Immature natural killer cell (primary cell): ENCODE data around the gene ITFG1. TPM values are rescaled to one million over a fixed set of nuclear protein-coding genes. Genes with fewer than 3 reads are reported as not detected.

Experiments used
- DNase-seq, 3 donors: peaks; one replicate each; pipeline ENCODE4 v3.0.0; 2022; ENCODE audit warnings: mixed read lengths in 1 of 3
- H3K27ac Mint-ChIP-seq, 6 donors: one replicate each; pipeline ENCODE4 v1.8.0; 2020; ENCODE audit warnings: mixed read lengths in 6 of 6, mild to moderate bottlenecking in 5 of 6, inconsistent platforms in 4 of 6, moderate library complexity in 3 of 6
- H3K27me3 Mint-ChIP-seq, 3 donors: one replicate each; pipeline ENCODE4 v1.8.0; 2020 to 2021; ENCODE audit warnings: low read depth in 3 of 3, mild to moderate bottlenecking in 3 of 3, mixed read lengths in 3 of 3, moderate library complexity in 3 of 3, inconsistent platforms in 1 of 3
- H3K36me3 Mint-ChIP-seq, 3 donors: one replicate each; pipeline ENCODE4 v1.8.0; 2020; ENCODE audit warnings: mixed read lengths in 3 of 3, inconsistent platforms in 2 of 3, mild to moderate bottlenecking in 2 of 3
- H3K4me1 Mint-ChIP-seq, 2 donors: one replicate each; pipeline ENCODE4 v1.8.0; 2020; ENCODE audit warnings: inconsistent platforms in 2 of 2, mild to moderate bottlenecking in 2 of 2, mixed read lengths in 2 of 2, moderate library complexity in 1 of 2
- H3K4me3 Mint-ChIP-seq, 5 donors: one replicate each; pipeline ENCODE4 v1.8.0; 2020; ENCODE audit warnings: mild to moderate bottlenecking in 5 of 5, mixed read lengths in 5 of 5, inconsistent platforms in 3 of 5, moderate library complexity in 3 of 5
- H3K9me3 Mint-ChIP-seq, 6 donors: one replicate each; pipeline ENCODE4 v1.8.0; 2020; ENCODE audit warnings: mild to moderate bottlenecking in 6 of 6, mixed read lengths in 6 of 6, inconsistent platforms in 4 of 6, moderate library complexity in 3 of 6
- polyA plus RNA-seq, 3 donors: library from polyadenylated mRNA; unstranded; fragments of 300-500 nt; fragmentation: Illumina TruSeq; gene quantifications; one replicate each; pipeline ENCODE4 v1.2.3, GENCODE V29; 2021

The ITFG1 gene
- polyA plus RNA-seq, 3 donors from 2014 or later = 23.3 to 52.6 (median 38.2) TPM

DNA sequence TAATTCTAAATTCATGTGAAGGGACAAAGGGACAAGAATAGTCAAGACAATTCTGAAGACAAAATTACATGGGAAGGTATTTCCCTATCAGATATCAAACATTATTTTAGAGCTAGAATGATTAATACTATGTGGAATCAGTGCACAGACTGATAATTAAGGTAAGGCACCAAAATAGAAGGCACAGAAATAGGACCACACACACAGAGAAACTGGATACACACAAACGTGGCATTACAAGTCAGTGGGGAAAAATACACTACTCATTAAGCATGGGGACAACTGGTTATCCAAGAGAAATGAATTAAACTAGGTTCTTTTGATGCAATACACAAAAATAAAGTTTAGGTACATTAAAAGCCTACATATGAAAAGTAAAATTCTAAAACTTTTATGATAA is 184.3 kb downstream of the ITFG1 start:
- no peaks in the 10 kb centered on the region for H3K4me1 Mint-ChIP-seq
- no peaks in the 10 kb centered on the region for H3K27me3 Mint-ChIP-seq
- no peaks in the 10 kb centered on the region for H3K9me3 Mint-ChIP-seq
- H3K4me3 Mint-ChIP-seq = no peak overlapping the region
- no peak for DNase-seq
- H3K36me3 Mint-ChIP-seq = peaks cover 0 to 14% (median 9%) of the 10 kb centered on the region in 3 donors
- H3K27ac Mint-ChIP-seq = no peak overlapping the region

DNA sequence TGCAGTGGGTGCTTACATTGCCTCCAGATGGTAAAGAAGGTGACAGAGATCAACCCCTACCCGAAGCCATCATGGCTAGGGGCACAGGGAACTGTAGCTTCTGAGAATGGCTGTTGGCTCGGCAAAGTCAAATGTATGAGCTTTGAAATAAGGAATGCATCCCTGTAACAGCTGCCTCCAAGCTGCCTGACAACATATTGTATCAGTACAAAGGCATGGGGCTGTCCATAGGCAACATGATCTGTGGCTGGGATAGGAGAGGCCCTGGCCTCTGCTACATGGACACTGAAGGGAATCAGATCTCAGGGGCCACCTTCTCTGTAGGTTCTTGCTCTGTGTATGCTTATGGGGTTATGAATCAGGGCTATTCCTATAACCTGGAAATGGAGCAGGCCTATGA is 197.9 kb downstream of the ITFG1 start:
- Mint-ChIP-seq H3K4me1 (no peaks in the 10 kb centered on the region), H3K4me3 (no peak overlapping the region), H3K27ac (no peak overlapping the region)

DNA sequence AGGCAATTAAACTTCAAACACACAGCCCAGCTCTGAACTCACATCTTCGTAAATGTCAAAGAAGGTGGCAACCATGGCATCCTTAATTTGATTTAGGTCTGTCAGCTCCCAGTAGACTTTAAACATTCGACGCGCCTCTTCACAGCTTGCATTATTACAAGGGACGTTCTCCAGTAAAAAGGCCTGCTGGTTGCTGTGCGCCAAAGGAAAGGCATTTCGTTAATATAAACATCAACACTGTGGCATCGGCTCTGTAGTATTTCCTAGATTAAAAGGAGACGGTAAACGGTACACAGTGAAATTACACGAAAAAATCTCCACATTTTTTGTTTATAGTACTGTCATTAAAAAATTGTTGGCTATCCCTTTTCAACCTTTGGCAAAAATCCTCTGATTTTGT is 200.4 kb downstream of the ITFG1 start:
- no peak overlapping the region for H3K4me3 Mint-ChIP-seq
- peaks cover 0 to 3% (median 0%) of the 10 kb centered on the region in 3 donors for H3K27me3 Mint-ChIP-seq
- H3K4me1 Mint-ChIP-seq = no peaks in the 10 kb centered on the region
- H3K9me3 Mint-ChIP-seq = no peaks in the 10 kb centered on the region
- no peak for DNase-seq
- H3K27ac Mint-ChIP-seq = no peak overlapping the region
- H3K36me3 Mint-ChIP-seq = peaks cover 13 to 26% (median 19%) of the 10 kb centered on the region in 3 donors

More for the DNA sequence above, 197.9 kb downstream of the ITFG1 start:
- no peaks in the 10 kb centered on the region for H3K9me3 Mint-ChIP-seq
- peaks cover 0 to 11% (median 10%) of the 10 kb centered on the region in 3 donors for H3K36me3 Mint-ChIP-seq
- DNase-seq = no peak
- no peaks in the 10 kb centered on the region for H3K27me3 Mint-ChIP-seq

DNA sequence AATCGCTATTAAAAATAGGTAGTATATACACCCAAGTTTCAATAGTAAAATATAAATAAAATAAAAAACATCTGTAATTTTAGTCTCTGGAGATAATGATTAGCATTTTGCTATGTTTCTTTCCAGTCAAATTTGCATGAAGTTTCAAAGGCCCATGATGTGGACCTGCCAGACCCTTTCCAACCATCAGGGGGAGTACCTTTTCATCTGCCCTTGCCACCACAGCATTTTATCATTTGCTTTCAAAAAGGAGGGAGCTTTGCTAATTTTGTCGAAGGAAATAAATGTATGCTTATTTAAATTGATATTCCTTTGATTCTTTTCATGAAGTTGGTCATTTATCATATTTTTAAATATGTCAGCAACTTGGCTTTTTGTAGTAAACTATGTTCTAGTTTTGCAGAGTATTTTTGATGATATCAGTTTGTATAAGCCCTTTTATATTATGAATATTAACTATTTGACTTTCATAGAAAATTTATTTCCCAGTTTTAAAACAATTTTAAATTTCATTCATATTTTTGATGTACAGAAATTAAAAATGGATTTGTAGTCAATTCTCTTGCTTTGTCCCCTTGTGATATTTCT is 201.9 kb downstream of the ITFG1 start:
- Mint-ChIP-seq H3K9me3 (no peaks in the 10 kb centered on the region), H3K36me3 (peaks cover 13 to 28% (median 19%) of the 10 kb centered on the region in 3 donors), H3K4me1 (no peaks in the 10 kb centered on the region), H3K27ac (no peak overlapping the region), H3K27me3 (peaks cover 0 to 3% (median 0%) of the 10 kb centered on the region in 3 donors), H3K4me3 (no peak overlapping the region)
- peak in 1 of 3 donors; percentile 5 for DNase-seq

- Mint-ChIP-seq H3K9me3 (no peaks in the 10 kb centered on the region), H3K27ac (no peak overlapping the region), H3K36me3 (peaks cover 13 to 24% (median 16%) of the 10 kb centered on the region in 3 donors), H3K27me3 (peaks cover 0 to 3% (median 0%) of the 10 kb centered on the region in 3 donors), H3K4me1 (no peaks in the 10 kb centered on the region), H3K4me3 (no peak overlapping the region)
- DNase-seq = no peak
These were observed 206.1 kb downstream of the ITFG1 start for GRCh38 chr16:47254756-47255155.

GRCh38 chr16:47250983-47251382 is 209.9 kb downstream of the ITFG1 start:
- no peaks in the 10 kb centered on the region for H3K4me1 Mint-ChIP-seq
- H3K4me3 Mint-ChIP-seq = no peak overlapping the region
- no peak overlapping the region for H3K27ac Mint-ChIP-seq
- no peaks in the 10 kb centered on the region for H3K9me3 Mint-ChIP-seq
- H3K36me3 Mint-ChIP-seq = peaks cover 3 to 10% (median 4%) of the 10 kb centered on the region in 3 donors
- no peak for DNase-seq
- H3K27me3 Mint-ChIP-seq = no peaks in the 10 kb centered on the region

DNA sequence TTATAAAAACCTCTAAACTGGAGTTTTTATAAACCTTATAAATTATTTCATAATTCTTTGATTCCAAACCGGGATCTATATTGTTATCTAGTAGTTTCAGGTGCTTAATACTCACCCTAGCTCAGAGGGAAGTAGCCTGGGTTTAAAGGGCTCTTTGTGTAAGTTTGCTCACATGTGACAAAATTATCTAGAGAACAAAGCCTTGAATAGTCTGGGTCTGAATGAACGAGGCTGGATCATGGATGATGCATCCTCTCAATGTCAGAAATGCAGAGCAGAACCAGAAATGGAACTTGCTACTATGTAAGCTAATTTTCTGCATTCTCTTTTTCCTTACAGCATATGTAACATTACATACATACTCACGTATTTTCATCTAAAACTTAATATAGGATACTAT is 213.2 kb downstream of the ITFG1 start:
- no peak for DNase-seq
- Mint-ChIP-seq H3K27me3 (no peaks in the 10 kb centered on the region), H3K27ac (no peak overlapping the region), H3K4me1 (no peaks in the 10 kb centered on the region), H3K4me3 (no peak overlapping the region), H3K9me3 (no peaks in the 10 kb centered on the region), H3K36me3 (peaks cover 0 to 16% (median 15%) of the 10 kb centered on the region in 3 donors)

GRCh38 chr16:47244206-47244605 is 216.7 kb downstream of the ITFG1 start:
- peaks cover 7 to 25% (median 25%) of the 10 kb centered on the region in 3 donors for H3K36me3 Mint-ChIP-seq
- no peaks in the 10 kb centered on the region for H3K4me1 Mint-ChIP-seq
- H3K4me3 Mint-ChIP-seq = no peak overlapping the region
- no peaks in the 10 kb centered on the region for H3K9me3 Mint-ChIP-seq
- DNase-seq = no peak
- peak overlapping the region in 2 of 6 donors; percentile 14 to 51 for H3K27ac Mint-ChIP-seq
- H3K27me3 Mint-ChIP-seq = no peaks in the 10 kb centered on the region

DNA sequence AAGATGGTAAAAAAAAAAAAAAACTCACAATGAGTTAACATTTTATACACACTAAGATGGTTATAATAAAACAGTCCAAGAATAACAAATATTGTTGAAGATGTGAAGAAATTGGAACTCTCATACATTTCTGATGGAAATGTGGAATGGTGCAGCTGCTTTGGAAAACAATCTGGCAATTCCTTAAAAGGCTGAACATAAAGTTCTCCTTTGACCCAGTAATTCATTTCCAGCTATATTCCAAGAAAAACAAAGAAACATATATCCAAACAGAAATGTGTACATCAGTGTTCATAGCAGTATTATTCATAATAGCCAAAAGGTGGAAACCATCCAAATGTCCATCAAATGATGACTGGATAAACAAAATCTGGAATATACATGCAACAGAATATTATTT is 219.8 kb downstream of the ITFG1 start:
- DNase-seq = no peak
- H3K27ac Mint-ChIP-seq = no peak overlapping the region
- H3K27me3 Mint-ChIP-seq = no peaks in the 10 kb centered on the region
- no peak overlapping the region for H3K4me3 Mint-ChIP-seq
- H3K4me1 Mint-ChIP-seq = no peaks in the 10 kb centered on the region
- peaks cover 11 to 32% (median 28%) of the 10 kb centered on the region in 3 donors for H3K36me3 Mint-ChIP-seq
- H3K9me3 Mint-ChIP-seq = no peaks in the 10 kb centered on the region

- Mint-ChIP-seq H3K36me3 (peaks cover 25 to 41% (median 39%) of the 10 kb centered on the region in 3 donors), H3K9me3 (no peaks in the 10 kb centered on the region), H3K27ac (no peak overlapping the region), H3K4me1 (no peaks in the 10 kb centered on the region), H3K27me3 (no peaks in the 10 kb centered on the region), H3K4me3 (no peak overlapping the region)
- DNase-seq = no peak
These were observed 224.1 kb downstream of the ITFG1 start for GRCh38 chr16:47236716-47237115.

GRCh38 chr16:47230296-47230695 is 230.6 kb downstream of the ITFG1 start:
- Mint-ChIP-seq H3K27ac (no peak overlapping the region), H3K4me1 (peaks cover 4 to 9% of the 10 kb centered on the region in 2 donors), H3K27me3 (no peaks in the 10 kb centered on the region), H3K4me3 (no peak overlapping the region), H3K36me3 (peaks cover 32 to 35% (median 33%) of the 10 kb centered on the region in 3 donors), H3K9me3 (no peaks in the 10 kb centered on the region)
- DNase-seq = no peak

DNA sequence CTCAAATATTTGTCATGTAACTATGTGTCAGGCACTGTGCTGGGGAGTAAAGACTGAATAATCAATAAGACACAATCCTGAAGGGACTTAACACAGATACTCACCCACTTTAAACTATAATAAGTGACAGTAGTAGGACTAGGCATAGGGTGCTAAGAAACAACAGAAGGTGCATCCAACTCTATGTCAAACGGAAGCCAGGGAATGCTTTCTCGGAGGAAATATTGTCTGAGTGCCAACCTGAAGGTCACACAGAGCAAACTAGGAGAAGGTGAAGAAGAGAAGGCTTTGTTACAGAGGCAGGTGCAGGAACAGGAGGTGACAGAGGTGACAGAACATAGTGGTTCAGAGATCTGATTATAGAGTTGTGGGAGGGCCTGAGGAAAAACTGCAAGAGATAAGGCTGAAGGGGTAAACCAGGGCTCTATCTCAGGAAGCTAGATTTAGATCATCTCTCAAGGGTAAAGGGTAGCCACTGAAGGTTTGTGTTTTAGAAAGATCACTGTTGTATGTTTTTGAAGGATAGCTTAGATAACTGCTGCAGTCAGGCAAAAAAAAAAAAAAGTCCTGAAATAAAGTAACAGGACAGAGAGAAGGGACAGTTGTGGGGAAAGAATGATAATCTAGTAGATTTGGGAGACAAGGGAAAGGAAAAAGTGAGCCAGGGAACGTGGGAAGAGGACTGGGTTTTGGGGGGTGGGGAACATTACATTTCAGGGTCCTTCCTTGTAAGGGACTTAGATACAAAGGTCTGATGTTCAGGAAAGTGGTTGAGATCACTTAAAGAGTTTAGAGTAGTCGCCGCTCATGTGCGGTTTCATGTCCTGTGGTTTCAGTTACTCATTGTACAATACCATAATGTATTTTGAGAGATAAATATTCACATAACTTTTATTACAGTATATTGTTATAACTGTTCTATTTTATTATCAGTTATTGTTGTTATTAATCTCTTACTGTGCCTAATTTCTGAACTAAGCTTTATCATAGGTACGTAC is 231.5 kb downstream of the ITFG1 start:
- no peak for DNase-seq
- H3K27me3 Mint-ChIP-seq = no peaks in the 10 kb centered on the region
- no peak overlapping the region for H3K4me3 Mint-ChIP-seq
- H3K4me1 Mint-ChIP-seq = peaks cover 4 to 9% of the 10 kb centered on the region in 2 donors
- H3K27ac Mint-ChIP-seq = no peak overlapping the region
- H3K9me3 Mint-ChIP-seq = no peaks in the 10 kb centered on the region
- peaks cover 29 to 36% (median 36%) of the 10 kb centered on the region in 3 donors for H3K36me3 Mint-ChIP-seq

GRCh38 chr16:47228241-47228640 is 232.6 kb downstream of the ITFG1 start:
- no peak overlapping the region for H3K27ac Mint-ChIP-seq
- DNase-seq = no peak
- peaks cover 4 to 9% of the 10 kb centered on the region in 2 donors for H3K4me1 Mint-ChIP-seq
- no peaks in the 10 kb centered on the region for H3K9me3 Mint-ChIP-seq
- H3K27me3 Mint-ChIP-seq = no peaks in the 10 kb centered on the region
- H3K4me3 Mint-ChIP-seq = no peak overlapping the region
- H3K36me3 Mint-ChIP-seq = peaks cover 30 to 35% (median 34%) of the 10 kb centered on the region in 3 donors

GRCh38 chr16:47213761-47214440 is 247.0 kb downstream of the ITFG1 start:
- Mint-ChIP-seq H3K27me3 (peaks cover 0 to 1% (median 0%) of the 10 kb centered on the region in 3 donors), H3K36me3 (peaks cover 24 to 60% (median 33%) of the 10 kb centered on the region in 3 donors), H3K4me1 (no peaks in the 10 kb centered on the region), H3K27ac (no peak overlapping the region), H3K9me3 (no peaks in the 10 kb centered on the region), H3K4me3 (no peak overlapping the region)
- no peak for DNase-seq
